K562 (cell line): Measurements from ENCODE around the gene N4BP2. TPM values are rescaled to one million over a fixed set of nuclear protein-coding genes. Genes with fewer than 3 reads are reported as not detected.
A peak's percentile ranks its signal among the peaks of the same experiment; 100 is the strongest.

ENCODE experiments used
- ARID1B ChIP-seq: fragments of 450-650 bp; IDR thresholded peaks from 2 replicates; pipeline ENCODE4 v1.6.1; 2016; ENCODE audit warnings: antibody characterized with exemption, mild to moderate bottlenecking, inconsistent platforms
- CREM ChIP-seq: IDR thresholded peaks from 2 replicates; pipeline ENCODE4 v1.6.1; 2014; ENCODE audit warnings: antibody characterized with exemption, low read depth
- DMBX1 ChIP-seq: fragments of 250-450 bp; sonication (Bioruptor Pico); IDR thresholded peaks from 2 replicates; pipeline ENCODE4 v1.8.0; 2022; ENCODE audit warnings: inconsistent platforms, mild to moderate bottlenecking, moderate library complexity, borderline replicate concordance
- EP300 ChIP-seq: IDR thresholded peaks from 2 replicates; pipeline ENCODE4 v1.6.1; 2012; ENCODE audit warnings: low read length, improper control_type of control experiment
- EP400 ChIP-seq: fragments of 450-650 bp; IDR thresholded peaks from 2 replicates; pipeline ENCODE4 v1.6.1; 2017; ENCODE audit warnings: antibody characterized with exemption, mild to moderate bottlenecking, moderate library complexity
- GABPA ChIP-seq: fragments of 200-800 bp; sonication (Bioruptor generic); conservative IDR thresholded peaks from 2 replicates; pipeline ENCODE4 v1.6.1; 2016; ENCODE audit warnings: low read depth, missing genetic modification characterization, missing compliant biosample characterization
- HNRNPL ChIP-seq: fragments of 200-400 bp; formaldehyde crosslinking; IDR thresholded peaks from 2 replicates; pipeline ENCODE4 v1.6.1; 2017; ENCODE audit warnings: low read depth, mild to moderate bottlenecking, low read length
- MXI1 ChIP-seq: IDR thresholded peaks from 2 replicates; pipeline ENCODE4 v1.6.1; 2011; ENCODE audit warnings: low read depth, mild to moderate bottlenecking, improper control_type of control experiment, low read length
- SUPT5H ChIP-seq: fragments of 450-650 bp; IDR thresholded peaks from 2 replicates; pipeline ENCODE4 v1.6.1; 2016
- ZKSCAN3 ChIP-seq: fragments of 250-450 bp; sonication (Bioruptor Pico); IDR thresholded peaks from 2 replicates; pipeline ENCODE4 v1.4.0; 2020
- ZKSCAN8 ChIP-seq: fragments of 200-800 bp; sonication (Bioruptor generic); IDR thresholded peaks from 2 replicates; pipeline ENCODE4 v1.6.1; 2016; ENCODE audit warnings: missing genetic modification characterization, missing compliant biosample characterization
- polyA plus RNA-seq, 8 experiments: library from polyadenylated mRNA; depleted of rRNA in 4 of 8; stranded (reverse) in 5 of 8; unstranded in 3 of 8; fragments of >200 nt; fragmentation: Nextera tagmentation in 2 of 8; fragmentation: Illumina TruSeq in 1 of 8; extraction: Ambion mirVana in 2 of 8; extraction: Trizol in 1 of 8; gene quantifications; 2 replicates each; pipeline versions ENCODE4 v1.2.1 to v1.2.3, GENCODE V29; 2011 to 2014; ENCODE audit warnings: inconsistent platforms in 1 of 8, missing spikeins in 1 of 8
- total RNA-seq, 7 experiments: library from RNA; depleted of rRNA in 6 of 7; stranded (reverse); fragments of >200 nt in 6 of 7; fragmentation: Illumina TruSeq in 2 of 7; extraction: Trizol in 2 of 7; gene quantifications; 2 replicates each; pipeline versions ENCODE4 v1.2.1 to v1.2.3, GENCODE V29; 2011 to 2021; ENCODE audit warnings: low replicate concordance in 1 of 7
- TF ChIP-seq, protein P1 (sequence below), 2 experiments: IDR thresholded peaks; 2 replicates each; pipeline ENCODE4 v1.6.1; 2012; ENCODE audit warnings: improper control_type of control experiment in 2 of 2, low read depth in 2 of 2, low read length in 2 of 2, borderline replicate concordance in 1 of 2
- TF ChIP-seq, protein P2 (sequence below): fragments of 450-650 bp; IDR thresholded peaks from 2 replicates; pipeline ENCODE4 v1.6.1; 2017; ENCODE audit warnings: antibody characterized with exemption, mild to moderate bottlenecking
- TF ChIP-seq, protein P3 (sequence below), 2 experiments: fragments of 450-650 bp; conservative IDR thresholded peaks; 2 replicates each; pipeline ENCODE4 v1.6.1; 2017; ENCODE audit warnings: mild to moderate bottlenecking in 2 of 2, moderate library complexity in 2 of 2
- TF ChIP-seq, protein P4 (sequence below): fragments of 200-800 bp; sonication (Bioruptor generic); IDR thresholded peaks from 2 replicates; pipeline ENCODE4 v1.6.1; 2017; ENCODE audit warnings: missing genetic modification characterization, missing compliant biosample characterization
- TF ChIP-seq, protein P5 (sequence below), 2 experiments: fragments of 450-650 bp; IDR thresholded peaks; 2 replicates each; pipeline ENCODE4 v1.6.1; 2016

N4BP2 gene
- total and polyA plus RNA-seq, 9 of the 15 experiments (the other 6 are each of a cell fraction or from before 2014, with no cell fraction given): 2.7 to 12.6 (median 7.6) TPM

DNA sequence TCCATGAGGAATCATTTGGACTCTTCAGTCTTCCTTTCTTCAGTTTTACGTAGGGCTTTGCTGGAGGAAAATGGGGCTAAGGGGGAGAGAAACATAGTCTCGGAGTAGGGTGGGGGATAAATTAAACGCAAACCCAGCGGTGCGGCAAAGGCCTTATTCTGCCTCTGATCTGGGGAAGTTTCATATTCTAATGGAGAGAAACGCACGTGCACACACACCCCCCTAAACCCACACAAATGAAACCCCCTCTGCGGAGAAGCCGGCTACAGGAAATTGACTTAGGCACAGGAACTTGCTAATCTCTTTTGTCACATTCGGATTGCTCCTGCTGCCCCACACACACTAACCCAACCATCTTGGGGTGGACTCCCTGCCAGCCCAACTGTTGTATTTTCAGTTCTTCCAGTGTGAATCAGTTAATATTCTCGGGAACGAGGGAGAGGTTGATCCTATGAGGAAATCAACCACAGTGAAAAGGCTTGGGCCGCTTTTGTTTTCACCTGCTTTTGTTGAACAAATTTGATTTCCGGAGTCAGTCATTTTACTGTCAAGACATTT, 140.2 kb downstream of the N4BP2 start, which contains the start of gene RHOH (continued):
- TF ChIP-seq, protein P1, sequence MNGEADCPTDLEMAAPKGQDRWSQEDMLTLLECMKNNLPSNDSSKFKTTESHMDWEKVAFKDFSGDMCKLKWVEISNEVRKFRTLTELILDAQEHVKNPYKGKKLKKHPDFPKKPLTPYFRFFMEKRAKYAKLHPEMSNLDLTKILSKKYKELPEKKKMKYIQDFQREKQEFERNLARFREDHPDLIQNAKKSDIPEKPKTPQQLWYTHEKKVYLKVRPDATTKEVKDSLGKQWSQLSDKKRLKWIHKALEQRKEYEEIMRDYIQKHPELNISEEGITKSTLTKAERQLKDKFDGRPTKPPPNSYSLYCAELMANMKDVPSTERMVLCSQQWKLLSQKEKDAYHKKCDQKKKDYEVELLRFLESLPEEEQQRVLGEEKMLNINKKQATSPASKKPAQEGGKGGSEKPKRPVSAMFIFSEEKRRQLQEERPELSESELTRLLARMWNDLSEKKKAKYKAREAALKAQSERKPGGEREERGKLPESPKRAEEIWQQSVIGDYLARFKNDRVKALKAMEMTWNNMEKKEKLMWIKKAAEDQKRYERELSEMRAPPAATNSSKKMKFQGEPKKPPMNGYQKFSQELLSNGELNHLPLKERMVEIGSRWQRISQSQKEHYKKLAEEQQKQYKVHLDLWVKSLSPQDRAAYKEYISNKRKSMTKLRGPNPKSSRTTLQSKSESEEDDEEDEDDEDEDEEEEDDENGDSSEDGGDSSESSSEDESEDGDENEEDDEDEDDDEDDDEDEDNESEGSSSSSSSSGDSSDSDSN (IDR thresholded peaks at IDR 0.05; ENCODE audit: borderline replicate concordance in 1 of 2, low read depth in 2 of 2, low read length in 2 of 2): 0 out of 4 replicates have a peak, but pooled peaks of 1 of the 2 experiments have one; percentile 44
- TF ChIP-seq, protein P2, sequence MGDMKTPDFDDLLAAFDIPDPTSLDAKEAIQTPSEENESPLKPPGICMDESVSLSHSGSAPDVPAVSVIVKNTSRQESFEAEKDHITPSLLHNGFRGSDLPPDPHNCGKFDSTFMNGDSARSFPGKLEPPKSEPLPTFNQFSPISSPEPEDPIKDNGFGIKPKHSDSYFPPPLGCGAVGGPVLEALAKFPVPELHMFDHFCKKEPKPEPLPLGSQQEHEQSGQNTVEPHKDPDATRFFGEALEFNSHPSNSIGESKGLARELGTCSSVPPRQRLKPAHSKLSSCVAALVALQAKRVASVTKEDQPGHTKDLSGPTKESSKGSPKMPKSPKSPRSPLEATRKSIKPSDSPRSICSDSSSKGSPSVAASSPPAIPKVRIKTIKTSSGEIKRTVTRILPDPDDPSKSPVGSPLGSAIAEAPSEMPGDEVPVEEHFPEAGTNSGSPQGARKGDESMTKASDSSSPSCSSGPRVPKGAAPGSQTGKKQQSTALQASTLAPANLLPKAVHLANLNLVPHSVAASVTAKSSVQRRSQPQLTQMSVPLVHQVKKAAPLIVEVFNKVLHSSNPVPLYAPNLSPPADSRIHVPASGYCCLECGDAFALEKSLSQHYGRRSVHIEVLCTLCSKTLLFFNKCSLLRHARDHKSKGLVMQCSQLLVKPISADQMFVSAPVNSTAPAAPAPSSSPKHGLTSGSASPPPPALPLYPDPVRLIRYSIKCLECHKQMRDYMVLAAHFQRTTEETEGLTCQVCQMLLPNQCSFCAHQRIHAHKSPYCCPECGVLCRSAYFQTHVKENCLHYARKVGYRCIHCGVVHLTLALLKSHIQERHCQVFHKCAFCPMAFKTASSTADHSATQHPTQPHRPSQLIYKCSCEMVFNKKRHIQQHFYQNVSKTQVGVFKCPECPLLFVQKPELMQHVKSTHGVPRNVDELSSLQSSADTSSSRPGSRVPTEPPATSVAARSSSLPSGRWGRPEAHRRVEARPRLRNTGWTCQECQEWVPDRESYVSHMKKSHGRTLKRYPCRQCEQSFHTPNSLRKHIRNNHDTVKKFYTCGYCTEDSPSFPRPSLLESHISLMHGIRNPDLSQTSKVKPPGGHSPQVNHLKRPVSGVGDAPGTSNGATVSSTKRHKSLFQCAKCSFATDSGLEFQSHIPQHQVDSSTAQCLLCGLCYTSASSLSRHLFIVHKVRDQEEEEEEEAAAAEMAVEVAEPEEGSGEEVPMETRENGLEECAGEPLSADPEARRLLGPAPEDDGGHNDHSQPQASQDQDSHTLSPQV: peak; percentile 76
- 0 out of 2 replicates have a peak, but pooled peaks have one; percentile 14 for TF ChIP-seq ZKSCAN8 (CRISPR knock-in tag)
- 0 out of 2 replicates have a peak, but pooled peaks have one; percentile 28 for TF ChIP-seq SUPT5H
- TF ChIP-seq, protein P3, sequence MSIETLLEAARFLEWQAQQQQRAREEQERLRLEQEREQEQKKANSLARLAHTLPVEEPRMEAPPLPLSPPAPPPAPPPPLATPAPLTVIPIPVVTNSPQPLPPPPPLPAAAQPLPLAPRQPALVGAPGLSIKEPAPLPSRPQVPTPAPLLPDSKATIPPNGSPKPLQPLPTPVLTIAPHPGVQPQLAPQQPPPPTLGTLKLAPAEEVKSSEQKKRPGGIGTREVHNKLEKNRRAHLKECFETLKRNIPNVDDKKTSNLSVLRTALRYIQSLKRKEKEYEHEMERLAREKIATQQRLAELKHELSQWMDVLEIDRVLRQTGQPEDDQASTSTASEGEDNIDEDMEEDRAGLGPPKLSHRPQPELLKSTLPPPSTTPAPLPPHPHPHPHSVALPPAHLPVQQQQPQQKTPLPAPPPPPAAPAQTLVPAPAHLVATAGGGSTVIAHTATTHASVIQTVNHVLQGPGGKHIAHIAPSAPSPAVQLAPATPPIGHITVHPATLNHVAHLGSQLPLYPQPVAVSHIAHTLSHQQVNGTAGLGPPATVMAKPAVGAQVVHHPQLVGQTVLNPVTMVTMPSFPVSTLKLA (conservative IDR thresholded peaks at IDR 0.05): peak; percentile 30 to 62; a peak in 2 of 4 replicates
- TF ChIP-seq ARID1B: 0 out of 2 replicates have a peak, but pooled peaks have one; percentile 32
- no peak for TF ChIP-seq HNRNPL
- TF ChIP-seq, protein P4, sequence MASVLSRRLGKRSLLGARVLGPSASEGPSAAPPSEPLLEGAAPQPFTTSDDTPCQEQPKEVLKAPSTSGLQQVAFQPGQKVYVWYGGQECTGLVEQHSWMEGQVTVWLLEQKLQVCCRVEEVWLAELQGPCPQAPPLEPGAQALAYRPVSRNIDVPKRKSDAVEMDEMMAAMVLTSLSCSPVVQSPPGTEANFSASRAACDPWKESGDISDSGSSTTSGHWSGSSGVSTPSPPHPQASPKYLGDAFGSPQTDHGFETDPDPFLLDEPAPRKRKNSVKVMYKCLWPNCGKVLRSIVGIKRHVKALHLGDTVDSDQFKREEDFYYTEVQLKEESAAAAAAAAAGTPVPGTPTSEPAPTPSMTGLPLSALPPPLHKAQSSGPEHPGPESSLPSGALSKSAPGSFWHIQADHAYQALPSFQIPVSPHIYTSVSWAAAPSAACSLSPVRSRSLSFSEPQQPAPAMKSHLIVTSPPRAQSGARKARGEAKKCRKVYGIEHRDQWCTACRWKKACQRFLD: 0 out of 2 replicates have a peak, but pooled peaks have one; percentile 32
- 0 out of 2 replicates have a peak, but pooled peaks have one; percentile 30 for TF ChIP-seq DMBX1 (CRISPR knock-in tag)
- TF ChIP-seq ZKSCAN3 (CRISPR knock-in tag): no peak
- peak; percentile 59 for TF ChIP-seq GABPA (tag)
- 0 out of 2 replicates have a peak, but pooled peaks have one; percentile 19 for TF ChIP-seq EP400
- peak; percentile 16; the same call in 1 of the 2 replicates for TF ChIP-seq EP300
- TF ChIP-seq, protein P5, sequence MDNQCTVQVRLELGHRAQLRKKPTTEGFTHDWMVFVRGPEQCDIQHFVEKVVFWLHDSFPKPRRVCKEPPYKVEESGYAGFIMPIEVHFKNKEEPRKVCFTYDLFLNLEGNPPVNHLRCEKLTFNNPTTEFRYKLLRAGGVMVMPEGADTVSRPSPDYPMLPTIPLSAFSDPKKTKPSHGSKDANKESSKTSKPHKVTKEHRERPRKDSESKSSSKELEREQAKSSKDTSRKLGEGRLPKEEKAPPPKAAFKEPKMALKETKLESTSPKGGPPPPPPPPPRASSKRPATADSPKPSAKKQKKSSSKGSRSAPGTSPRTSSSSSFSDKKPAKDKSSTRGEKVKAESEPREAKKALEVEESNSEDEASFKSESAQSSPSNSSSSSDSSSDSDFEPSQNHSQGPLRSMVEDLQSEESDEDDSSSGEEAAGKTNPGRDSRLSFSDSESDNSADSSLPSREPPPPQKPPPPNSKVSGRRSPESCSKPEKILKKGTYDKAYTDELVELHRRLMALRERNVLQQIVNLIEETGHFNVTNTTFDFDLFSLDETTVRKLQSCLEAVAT (IDR thresholded peaks at IDR 0.05): no peak
- TF ChIP-seq MXI1: no peak
- TF ChIP-seq CREM: 0 out of 2 replicates have a peak, but pooled peaks have one; percentile 10
